OCI-LY7 (cell line): ENCODE results near the gene RASL12.

ENCODE experiments used
- CTCF ChIP-seq: fragments of 200-600 bp; sonication (generic); conservative IDR thresholded peaks from 2 replicates; pipeline ENCODE4 v1.5.1; 2014; ENCODE audit warnings: mild to moderate bottlenecking, antibody characterized with exemption, low read length, moderate library complexity, mixed read lengths
- EZH2phosphoT487 ChIP-seq: fragments of 200-600 bp; sonication (generic); IDR thresholded peaks from 2 replicates; pipeline ENCODE4 v1.6.1; 2018; ENCODE audit warnings: low read depth, borderline replicate concordance, mild to moderate bottlenecking, mixed run types, antibody characterized with exemption, low read length, moderate library complexity, mixed read lengths

- TF ChIP-seq CTCF (no peak), EZH2phosphoT487 (no peak)
These were observed 9.6 kb upstream of the RASL12 start for GRCh38 chr15:65077291-65077980.
